A549 (cell line): ENCODE measurements around the gene GNG4.

Experiments used
- CTCF ChIP-seq: fragments of >200 bp; sonication (Bioruptor Twin); formaldehyde crosslinking; IDR thresholded peaks from 3 replicates; pipeline ENCODE4 v1.5.1; 2016
- ELK1 ChIP-seq: fragments of 150-350 bp; IDR thresholded peaks from 2 replicates; pipeline ENCODE4 v1.6.1; 2014; ENCODE audit warnings: low read depth, mild to moderate bottlenecking, low read length
- ESRRA ChIP-seq: fragments of 150-350 bp; IDR thresholded peaks from 2 replicates; pipeline ENCODE4 v1.6.1; 2014; ENCODE audit warnings: mild to moderate bottlenecking, low read length, borderline replicate concordance
- PBX3 ChIP-seq: IDR thresholded peaks from 2 replicates; pipeline ENCODE4 v1.6.1; 2012
- PHF8 ChIP-seq: fragments of 200-600 bp; sonication (generic); IDR thresholded peaks from 2 replicates; pipeline ENCODE4 v1.6.1; 2016; ENCODE audit warnings: low read depth, mild to moderate bottlenecking, antibody characterized with exemption, moderate library complexity, borderline replicate concordance
- POLR2A ChIP-seq: IDR thresholded peaks from 2 replicates; pipeline ENCODE4 v1.6.1; 2012; ENCODE audit warnings: mild to moderate bottlenecking, low read length
- RCOR1 ChIP-seq: fragments of 150-350 bp; IDR thresholded peaks from 2 replicates; pipeline ENCODE4 v1.6.1; 2014; ENCODE audit warnings: antibody characterized with exemption, low read length, low read depth
- REST ChIP-seq: fragments of 200-600 bp; sonication (generic); IDR thresholded peaks from 2 replicates; pipeline ENCODE4 v1.6.1; 2016; ENCODE audit warnings: antibody characterized with exemption, mild to moderate bottlenecking, moderate library complexity
- RFX5 ChIP-seq: fragments of 450-650 bp; IDR thresholded peaks from 2 replicates; pipeline ENCODE4 v1.7.1; 2014; ENCODE audit warnings: antibody characterized with exemption, mild to moderate bottlenecking, moderate library complexity

- TF ChIP-seq CTCF: no peak
- TF ChIP-seq RFX5: no peak
- no peak for TF ChIP-seq POLR2A
- TF ChIP-seq PBX3: no peak
- TF ChIP-seq ESRRA: no peak
- no peak for TF ChIP-seq PHF8
- no peak for TF ChIP-seq REST
- no peak for TF ChIP-seq RCOR1
- no peak for TF ChIP-seq ELK1
Measured at GRCh38 chr1:235507623-235508022, 142.0 kb downstream of the GNG4 start.
